HG03439 (cell line): ENCODE data around the gene RARRES2.

Source experiments
- ATAC-seq: cut with Tn5 transposase; IDR thresholded peaks from one replicate; pipeline ENCODE4 v1.9.1; 2021; ENCODE audit warnings: mild to moderate bottlenecking, moderate library complexity; ENCODE audit not compliant: unreplicated experiment

The RARRES2 gene

DNA sequence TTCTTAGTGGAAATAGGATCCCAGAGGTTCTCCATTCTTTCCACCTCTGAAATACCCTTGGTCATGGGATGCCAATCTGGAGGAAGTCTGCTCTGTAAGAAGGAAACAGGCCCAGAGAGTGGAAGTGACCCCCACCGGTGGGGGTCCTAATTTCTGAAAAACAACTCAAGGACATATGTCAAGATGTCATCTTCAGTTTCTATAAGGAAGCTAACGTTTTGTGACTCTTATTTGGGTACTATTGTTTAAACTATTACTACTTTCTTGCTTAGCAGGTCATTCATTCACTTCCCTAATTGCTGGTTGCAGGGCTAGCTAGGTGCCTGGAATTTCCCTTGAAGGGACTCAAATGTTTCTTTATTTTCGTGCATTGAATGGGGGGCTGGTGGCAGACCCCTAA is 35.8 kb upstream of the RARRES2 start:
- no peak for ATAC-seq

- no peak for ATAC-seq
Measured at GRCh38 chr7:150376560-150376959, 35.1 kb upstream of the RARRES2 start.

DNA sequence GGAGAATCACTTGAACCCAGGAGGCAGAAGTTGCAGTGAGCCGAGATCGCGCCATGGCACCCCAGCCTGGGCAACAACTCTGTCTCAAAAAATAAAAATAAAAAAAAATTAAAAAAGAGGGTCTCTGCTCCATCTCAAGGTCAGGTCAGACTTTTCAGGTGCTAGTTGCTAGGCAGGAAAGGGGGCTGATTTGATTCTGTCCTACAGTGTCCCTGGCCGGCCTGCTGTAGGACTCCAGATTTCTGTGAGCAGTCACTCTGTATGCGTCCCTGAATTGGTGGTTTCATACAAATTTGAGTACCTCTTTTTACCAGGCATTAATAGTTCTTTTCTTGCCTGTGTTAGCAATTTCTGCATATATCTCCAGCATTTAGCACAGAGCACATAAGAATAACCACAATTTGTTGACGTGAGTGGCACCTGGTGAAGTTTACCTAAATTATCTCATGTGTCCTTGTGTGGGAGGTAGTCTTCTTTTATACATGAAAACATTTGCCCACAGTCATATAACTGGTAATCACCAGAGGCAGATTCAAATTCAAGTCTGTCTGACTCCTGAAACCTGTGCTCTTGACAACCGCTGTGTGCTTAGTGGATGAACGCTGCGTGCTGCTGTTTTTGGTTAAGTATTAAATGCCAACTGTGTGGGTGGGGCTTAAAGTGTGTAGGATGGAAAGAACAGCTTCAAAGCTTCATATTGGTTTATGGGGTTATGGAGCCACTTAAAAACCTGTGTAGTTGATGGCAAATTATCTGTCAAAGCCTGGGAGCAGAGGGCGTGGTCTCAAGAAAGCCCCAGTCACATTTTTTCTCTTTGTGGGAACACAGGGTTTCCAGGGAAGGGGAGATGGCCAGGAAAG is 34.5 kb upstream of the RARRES2 start:
- peak; percentile 19 for ATAC-seq

GRCh38 chr7:150374472-150374871 is 33.0 kb upstream of the RARRES2 start:
- ATAC-seq: no peak

DNA sequence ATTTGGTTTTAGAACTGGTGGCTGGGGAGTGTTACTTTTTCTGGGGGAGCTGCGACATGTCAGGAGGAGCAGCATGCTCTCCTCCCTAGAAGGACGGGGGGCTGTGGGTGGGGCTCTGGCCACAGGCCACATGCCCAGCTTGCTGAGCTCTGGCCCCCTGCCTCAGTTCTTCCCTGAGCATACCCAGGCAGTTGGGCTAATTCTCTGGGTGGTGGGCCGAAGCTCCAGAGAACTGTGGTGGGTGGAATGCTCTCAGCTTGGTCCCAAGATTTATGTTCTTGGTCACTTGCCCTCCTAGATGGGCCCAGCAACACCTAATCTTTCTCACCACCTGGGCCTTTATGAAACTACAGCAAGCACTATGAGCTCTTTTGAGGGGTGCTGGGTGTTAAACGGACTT is 32.6 kb upstream of the RARRES2 start:
- ATAC-seq: no peak

DNA sequence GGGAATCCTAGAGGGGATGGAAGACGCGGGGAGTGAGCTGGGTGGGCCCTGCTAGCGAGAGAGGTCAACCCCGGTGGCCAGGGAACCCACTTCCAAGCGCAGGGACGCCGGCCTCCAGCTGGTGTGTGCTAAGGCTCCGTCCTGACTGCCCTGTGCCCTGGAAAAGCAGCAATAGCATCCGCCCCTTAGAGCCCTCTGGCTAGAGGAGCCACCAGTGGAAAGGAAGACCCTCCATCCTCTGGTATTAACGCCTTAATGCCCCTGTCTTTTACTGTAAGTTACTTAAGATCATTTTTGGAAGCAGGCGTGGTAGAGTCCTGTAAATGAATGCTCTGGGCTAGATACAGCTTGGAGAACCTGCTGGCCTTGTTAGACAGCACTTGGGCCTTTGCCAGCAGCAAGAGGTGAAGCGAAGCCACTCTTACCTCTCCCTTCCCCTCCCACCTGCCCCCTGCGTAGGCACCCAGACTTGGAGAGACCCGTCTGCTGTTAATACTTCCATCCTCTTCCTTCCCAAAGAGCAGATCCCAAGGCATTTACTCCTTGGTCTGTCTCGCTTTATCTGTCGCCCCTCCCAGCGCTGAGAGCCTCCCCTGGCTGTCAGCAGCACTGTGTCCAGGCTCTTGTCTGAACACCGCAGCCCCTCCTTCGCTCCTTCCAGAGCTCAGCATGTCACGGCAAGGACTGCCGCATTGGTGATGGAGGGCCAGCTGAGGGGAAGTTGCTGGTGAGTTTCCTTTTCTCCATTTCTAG is 31.8 kb upstream of the RARRES2 start:
- no peak for ATAC-seq

DNA sequence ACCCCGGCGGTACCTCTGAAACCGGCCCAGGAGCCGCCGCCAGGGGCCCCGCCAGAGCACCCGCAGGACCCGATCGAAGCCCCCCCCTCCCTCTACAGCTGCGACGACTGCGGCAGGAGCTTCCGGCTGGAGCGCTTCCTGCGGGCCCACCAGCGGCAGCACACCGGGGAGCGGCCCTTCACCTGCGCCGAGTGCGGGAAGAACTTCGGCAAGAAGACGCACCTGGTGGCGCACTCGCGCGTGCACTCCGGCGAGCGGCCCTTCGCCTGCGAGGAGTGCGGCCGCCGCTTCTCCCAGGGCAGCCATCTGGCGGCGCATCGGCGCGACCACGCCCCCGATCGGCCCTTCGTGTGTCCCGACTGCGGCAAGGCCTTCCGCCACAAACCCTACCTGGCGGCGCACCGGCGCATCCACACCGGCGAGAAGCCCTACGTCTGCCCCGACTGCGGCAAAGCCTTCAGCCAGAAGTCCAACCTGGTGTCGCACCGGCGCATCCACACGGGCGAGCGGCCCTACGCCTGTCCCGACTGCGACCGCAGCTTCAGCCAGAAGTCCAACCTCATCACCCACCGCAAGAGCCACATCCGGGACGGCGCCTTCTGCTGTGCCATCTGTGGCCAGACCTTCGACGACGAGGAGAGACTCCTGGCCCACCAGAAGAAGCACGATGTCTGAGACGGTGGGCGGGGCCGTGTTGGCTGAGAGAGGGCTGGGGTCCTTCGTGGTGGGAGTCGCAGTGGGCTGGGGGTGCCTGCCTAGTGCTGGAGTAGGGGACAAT is 31.0 kb upstream of the RARRES2 start:
- ATAC-seq: no peak

- ATAC-seq: no peak
Measured at GRCh38 chr7:150371996-150372270, 30.5 kb upstream of the RARRES2 start.

GRCh38 chr7:150371131-150371995 is 29.9 kb upstream of the RARRES2 start:
- no peak for ATAC-seq

- no peak for ATAC-seq
Measured at GRCh38 chr7:150370612-150371071, 29.2 kb upstream of the RARRES2 start.

- ATAC-seq: no peak
Measured at GRCh38 chr7:150369748-150370501, 28.5 kb upstream of the RARRES2 start.

- ATAC-seq: peak; percentile 21
Measured at GRCh38 chr7:150368884-150369747, 27.7 kb upstream of the RARRES2 start.

- ATAC-seq: peak; percentile 54
Measured at GRCh38 chr7:150368096-150368883, 26.9 kb upstream of the RARRES2 start, which contains the start of gene REPIN1. TSS of gene REPIN1 (plus strand) at chr7:150368822. CDS start at chr7:150369712, 890 bp downstream.

- ATAC-seq: no peak
Measured at GRCh38 chr7:150367677-150368095, 26.3 kb upstream of the RARRES2 start.

DNA sequence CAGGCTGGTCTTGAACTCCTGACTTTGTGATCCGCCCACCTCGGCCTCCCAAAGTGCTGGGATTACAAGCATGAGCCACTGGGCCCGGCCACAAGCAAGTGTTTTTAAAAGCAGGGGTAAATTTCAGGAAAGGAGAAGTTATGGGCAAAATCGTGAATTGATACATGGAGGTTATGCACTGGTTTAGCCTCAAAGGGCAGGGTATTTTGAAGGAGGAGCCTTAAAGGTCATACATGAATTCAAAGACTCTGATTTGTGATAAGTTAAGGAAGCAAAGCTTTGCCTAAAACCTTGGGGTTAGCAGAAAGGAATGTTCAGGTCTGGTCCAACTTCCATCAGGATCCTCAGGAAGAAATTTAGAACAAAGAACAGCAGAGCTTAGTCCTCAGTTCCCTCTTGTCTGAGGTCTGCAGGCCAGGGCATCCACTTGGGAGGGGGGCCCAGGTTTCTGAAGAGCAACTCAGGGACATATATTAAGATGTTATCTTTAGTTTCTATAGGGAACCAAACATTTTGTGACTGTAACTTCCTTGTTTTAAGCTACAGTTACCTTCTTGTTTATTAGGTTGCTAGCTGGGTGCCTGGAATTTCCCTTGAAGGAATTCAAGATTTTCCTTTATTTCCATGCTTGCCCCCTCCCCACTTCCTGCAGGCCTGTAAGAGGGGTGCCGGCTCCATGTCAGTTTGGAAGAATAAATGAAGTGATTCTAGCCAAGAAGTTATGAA is 24.4 kb upstream of the RARRES2 start:
- ATAC-seq: no peak

DNA sequence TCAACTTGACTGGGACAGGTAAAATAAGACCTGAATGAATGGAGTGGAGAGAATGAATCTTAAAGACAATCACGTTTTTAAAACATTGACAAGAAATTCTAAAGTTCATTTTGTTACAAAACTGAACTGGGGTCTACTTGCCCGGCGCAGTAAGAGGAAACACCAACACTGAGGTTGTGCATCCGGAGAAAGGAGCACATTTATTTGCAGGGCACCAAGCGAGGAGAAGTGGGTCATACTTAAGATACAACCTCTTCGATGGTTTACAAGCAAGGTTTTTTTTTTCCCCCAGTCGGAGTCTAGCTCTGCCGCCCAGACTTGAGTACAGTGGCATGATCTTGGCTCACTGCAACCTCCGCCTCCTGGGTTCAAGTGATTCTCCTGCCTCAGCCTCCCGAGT is 23.8 kb upstream of the RARRES2 start:
- no peak for ATAC-seq

DNA sequence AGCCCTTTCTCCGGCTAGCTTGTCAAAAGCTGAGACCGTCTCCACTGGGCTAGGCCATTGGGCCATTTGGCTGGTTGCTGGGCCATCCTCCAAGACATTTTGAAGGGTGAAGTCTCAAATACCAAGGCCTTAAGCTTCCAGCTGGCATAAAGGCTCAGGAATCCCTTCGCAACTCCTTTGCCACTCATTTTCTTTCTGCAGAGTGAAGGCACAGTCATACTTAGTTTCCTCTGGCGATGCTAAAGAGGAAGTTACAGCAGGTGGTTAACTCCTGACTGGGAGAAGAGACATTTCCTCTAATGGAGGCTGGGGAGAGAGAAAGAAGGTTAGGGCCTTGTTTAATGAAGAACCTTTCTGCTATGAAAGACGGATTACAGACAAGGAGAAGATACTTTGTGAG is 22.4 kb upstream of the RARRES2 start:
- no peak for ATAC-seq
